Measurements from ENCODE around the gene ADTRP. TPM values are rescaled to one million over a fixed set of nuclear protein-coding genes. Genes with fewer than 3 reads are reported as not detected.

The ADTRP gene
- total RNA-seq, 1 experiment from 2014 or later, result 0.50 TPM

DNA sequence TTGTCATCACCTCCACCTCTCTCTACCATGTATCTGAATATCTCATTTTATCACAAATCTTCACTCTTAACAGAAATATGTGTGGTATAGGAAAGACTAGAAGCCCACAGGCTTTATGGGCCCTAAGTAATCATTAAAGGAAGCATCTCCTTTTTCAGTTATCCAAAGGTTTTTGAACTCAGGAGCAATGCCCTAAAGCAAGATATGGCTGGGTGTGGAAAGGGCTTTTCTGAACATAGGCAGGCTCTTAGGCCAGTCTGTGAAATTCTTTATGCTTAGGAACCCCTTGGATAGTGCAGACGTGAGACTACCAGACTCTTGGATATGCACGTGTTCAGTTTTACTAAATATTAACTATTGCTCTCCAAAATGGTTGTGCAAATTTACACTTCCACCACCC, 99.5 kb downstream of the ADTRP start:
- ChIA-PET CTCF (no interaction called here), POLR2A (no interaction called here)
- TF ChIP-seq CREM (CRISPR knock-in tag; IDR thresholded peaks at IDR 0.05), result no peak
- no peak for TF ChIP-seq JAZF1 (CRISPR knock-in tag; IDR thresholded peaks at IDR 0.05)
- TF ChIP-seq RELA (CRISPR knock-in tag; IDR thresholded peaks at IDR 0.05; ENCODE audit: borderline replicate concordance), result no peak
- DNase-seq (ENCODE audit: low spot score) (no peak), ATAC-seq (no peak)
- Mint-ChIP-seq H3K4me3 (no peak overlapping the region), H3K9me3 (peaks cover 50% of the 10 kb centered on the region), H3K4me1 (no peaks in the 10 kb centered on the region), H3K27ac (no peak overlapping the region), H3K36me3 (peaks cover 26% of the 10 kb centered on the region), H3K27me3 (ENCODE audit: low read depth) (no peaks in the 10 kb centered on the region)

DNA sequence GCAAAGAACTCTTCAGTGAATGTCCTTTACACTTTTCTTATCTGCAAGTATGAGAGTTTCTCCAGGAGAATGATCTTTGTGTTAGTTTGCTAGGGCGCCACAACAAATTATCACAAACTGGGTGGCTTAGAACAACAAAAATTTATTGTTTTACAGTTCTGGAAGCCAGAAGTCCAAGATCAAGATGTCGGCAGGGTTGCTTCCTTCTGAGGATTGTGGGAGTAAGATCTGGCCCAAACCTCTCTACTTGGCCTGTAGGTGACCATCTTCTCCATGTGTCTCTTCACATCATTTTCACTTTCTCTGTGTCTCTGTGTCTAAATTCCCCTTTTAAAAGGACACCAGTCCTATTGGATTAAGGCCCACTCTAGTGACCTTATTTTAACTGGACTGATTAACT, 103.0 kb downstream of the ADTRP start:
- CTCF ChIA-PET, result no interaction called here
- no peak for ATAC-seq

DNA sequence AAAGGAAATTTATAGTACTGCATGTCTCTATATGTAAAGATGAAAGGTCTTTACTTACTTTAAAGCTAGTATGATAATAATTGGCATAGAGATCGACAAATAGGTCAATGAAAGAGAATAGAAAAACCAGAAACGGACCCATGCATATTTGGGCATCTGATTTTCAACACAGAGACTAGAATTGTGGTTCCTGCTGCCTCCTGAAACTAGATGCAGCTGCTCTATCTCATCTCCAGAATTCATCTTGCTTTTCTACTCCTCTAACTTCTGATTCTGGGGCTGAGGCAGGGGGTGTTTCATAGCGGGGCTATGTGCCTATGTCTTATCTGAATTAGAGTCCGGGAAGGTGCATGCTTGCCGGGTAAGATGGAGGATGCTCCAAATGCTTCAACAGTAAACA, 105.9 kb downstream of the ADTRP start:
- Mint-ChIP-seq H3K27ac (no peak overlapping the region), H3K27me3 (ENCODE audit: low read depth) (0 out of 2 replicates have a peak, but pooled peaks cover 3% of the 10 kb centered on the region), H3K36me3 (peaks cover 23% of the 10 kb centered on the region), H3K4me3 (no peak overlapping the region), H3K4me1 (peaks cover 3% of the 10 kb centered on the region), H3K9me3 (peaks cover 34% of the 10 kb centered on the region)
- no peak for ATAC-seq
- ChIA-PET CTCF (no interaction called here), POLR2A (no interaction called here)
- no peak for DNase-seq (ENCODE audit: low spot score)
- TF ChIP-seq ESRRA (CRISPR knock-in tag; IDR thresholded peaks at IDR 0.05; ENCODE audit: borderline replicate concordance), result no peak
- TF ChIP-seq, protein P1, sequence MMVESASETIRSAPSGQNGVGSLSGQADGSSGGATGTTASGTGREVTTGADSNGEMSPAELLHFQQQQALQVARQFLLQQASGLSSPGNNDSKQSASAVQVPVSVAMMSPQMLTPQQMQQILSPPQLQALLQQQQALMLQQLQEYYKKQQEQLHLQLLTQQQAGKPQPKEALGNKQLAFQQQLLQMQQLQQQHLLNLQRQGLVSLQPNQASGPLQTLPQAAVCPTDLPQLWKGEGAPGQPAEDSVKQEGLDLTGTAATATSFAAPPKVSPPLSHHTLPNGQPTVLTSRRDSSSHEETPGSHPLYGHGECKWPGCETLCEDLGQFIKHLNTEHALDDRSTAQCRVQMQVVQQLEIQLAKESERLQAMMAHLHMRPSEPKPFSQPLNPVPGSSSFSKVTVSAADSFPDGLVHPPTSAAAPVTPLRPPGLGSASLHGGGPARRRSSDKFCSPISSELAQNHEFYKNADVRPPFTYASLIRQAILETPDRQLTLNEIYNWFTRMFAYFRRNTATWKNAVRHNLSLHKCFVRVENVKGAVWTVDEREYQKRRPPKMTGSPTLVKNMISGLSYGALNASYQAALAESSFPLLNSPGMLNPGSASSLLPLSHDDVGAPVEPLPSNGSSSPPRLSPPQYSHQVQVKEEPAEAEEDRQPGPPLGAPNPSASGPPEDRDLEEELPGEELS (CRISPR knock-in tag; IDR thresholded peaks at IDR 0.05), result no peak
- TF ChIP-seq ZNF121 (CRISPR knock-in tag; IDR thresholded peaks at IDR 0.05), result no peak
- TF ChIP-seq NR2C2 (CRISPR knock-in tag; IDR thresholded peaks at IDR 0.05), result no peak
- TF ChIP-seq, protein P2, sequence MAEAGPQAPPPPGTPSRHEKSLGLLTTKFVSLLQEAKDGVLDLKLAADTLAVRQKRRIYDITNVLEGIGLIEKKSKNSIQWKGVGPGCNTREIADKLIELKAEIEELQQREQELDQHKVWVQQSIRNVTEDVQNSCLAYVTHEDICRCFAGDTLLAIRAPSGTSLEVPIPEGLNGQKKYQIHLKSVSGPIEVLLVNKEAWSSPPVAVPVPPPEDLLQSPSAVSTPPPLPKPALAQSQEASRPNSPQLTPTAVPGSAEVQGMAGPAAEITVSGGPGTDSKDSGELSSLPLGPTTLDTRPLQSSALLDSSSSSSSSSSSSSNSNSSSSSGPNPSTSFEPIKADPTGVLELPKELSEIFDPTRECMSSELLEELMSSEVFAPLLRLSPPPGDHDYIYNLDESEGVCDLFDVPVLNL (CRISPR knock-in tag; IDR thresholded peaks at IDR 0.05; ENCODE audit: borderline replicate concordance, low read depth), result no peak
- TF ChIP-seq JAZF1 (CRISPR knock-in tag; IDR thresholded peaks at IDR 0.05), result no peak
- no peak for TF ChIP-seq ZNF232 (CRISPR knock-in tag; IDR thresholded peaks at IDR 0.05)
- TF ChIP-seq, protein P3, sequence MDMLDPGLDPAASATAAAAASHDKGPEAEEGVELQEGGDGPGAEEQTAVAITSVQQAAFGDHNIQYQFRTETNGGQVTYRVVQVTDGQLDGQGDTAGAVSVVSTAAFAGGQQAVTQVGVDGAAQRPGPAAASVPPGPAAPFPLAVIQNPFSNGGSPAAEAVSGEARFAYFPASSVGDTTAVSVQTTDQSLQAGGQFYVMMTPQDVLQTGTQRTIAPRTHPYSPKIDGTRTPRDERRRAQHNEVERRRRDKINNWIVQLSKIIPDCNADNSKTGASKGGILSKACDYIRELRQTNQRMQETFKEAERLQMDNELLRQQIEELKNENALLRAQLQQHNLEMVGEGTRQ (CRISPR knock-in tag; IDR thresholded peaks at IDR 0.05), result no peak
- TF ChIP-seq, protein P4, sequence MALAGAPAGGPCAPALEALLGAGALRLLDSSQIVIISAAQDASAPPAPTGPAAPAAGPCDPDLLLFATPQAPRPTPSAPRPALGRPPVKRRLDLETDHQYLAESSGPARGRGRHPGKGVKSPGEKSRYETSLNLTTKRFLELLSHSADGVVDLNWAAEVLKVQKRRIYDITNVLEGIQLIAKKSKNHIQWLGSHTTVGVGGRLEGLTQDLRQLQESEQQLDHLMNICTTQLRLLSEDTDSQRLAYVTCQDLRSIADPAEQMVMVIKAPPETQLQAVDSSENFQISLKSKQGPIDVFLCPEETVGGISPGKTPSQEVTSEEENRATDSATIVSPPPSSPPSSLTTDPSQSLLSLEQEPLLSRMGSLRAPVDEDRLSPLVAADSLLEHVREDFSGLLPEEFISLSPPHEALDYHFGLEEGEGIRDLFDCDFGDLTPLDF (CRISPR knock-in tag; IDR thresholded peaks at IDR 0.05), result no peak
- no peak for TF ChIP-seq TEAD1 (CRISPR knock-in tag; IDR thresholded peaks at IDR 0.05)
- TF ChIP-seq GTF2I (CRISPR knock-in tag; conservative IDR thresholded peaks at IDR 0.05), result no peak
- TF ChIP-seq NR1H2 (CRISPR knock-in tag; IDR thresholded peaks at IDR 0.05), result no peak
- TF ChIP-seq, protein P5, sequence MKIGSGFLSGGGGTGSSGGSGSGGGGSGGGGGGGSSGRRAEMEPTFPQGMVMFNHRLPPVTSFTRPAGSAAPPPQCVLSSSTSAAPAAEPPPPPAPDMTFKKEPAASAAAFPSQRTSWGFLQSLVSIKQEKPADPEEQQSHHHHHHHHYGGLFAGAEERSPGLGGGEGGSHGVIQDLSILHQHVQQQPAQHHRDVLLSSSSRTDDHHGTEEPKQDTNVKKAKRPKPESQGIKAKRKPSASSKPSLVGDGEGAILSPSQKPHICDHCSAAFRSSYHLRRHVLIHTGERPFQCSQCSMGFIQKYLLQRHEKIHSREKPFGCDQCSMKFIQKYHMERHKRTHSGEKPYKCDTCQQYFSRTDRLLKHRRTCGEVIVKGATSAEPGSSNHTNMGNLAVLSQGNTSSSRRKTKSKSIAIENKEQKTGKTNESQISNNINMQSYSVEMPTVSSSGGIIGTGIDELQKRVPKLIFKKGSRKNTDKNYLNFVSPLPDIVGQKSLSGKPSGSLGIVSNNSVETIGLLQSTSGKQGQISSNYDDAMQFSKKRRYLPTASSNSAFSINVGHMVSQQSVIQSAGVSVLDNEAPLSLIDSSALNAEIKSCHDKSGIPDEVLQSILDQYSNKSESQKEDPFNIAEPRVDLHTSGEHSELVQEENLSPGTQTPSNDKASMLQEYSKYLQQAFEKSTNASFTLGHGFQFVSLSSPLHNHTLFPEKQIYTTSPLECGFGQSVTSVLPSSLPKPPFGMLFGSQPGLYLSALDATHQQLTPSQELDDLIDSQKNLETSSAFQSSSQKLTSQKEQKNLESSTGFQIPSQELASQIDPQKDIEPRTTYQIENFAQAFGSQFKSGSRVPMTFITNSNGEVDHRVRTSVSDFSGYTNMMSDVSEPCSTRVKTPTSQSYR (CRISPR knock-in tag; IDR thresholded peaks at IDR 0.05), result no peak

More for the DNA sequence above, 103.0 kb downstream of the ADTRP start:
- no peak overlapping the region for H3K4me3 Mint-ChIP-seq
- TF ChIP-seq TP53 (CRISPR knock-in tag; IDR thresholded peaks at IDR 0.05) (no peak), JAZF1 (CRISPR knock-in tag; IDR thresholded peaks at IDR 0.05) (no peak), ZNF219 (CRISPR knock-in tag; IDR thresholded peaks at IDR 0.05; ENCODE audit: borderline replicate concordance) (no peak), NR3C1 (CRISPR knock-in tag; conservative IDR thresholded peaks at IDR 0.05; ENCODE audit: low read depth) (no peak), ETV6 (CRISPR knock-in tag; IDR thresholded peaks at IDR 0.05) (no peak), ESRRA (CRISPR knock-in tag; IDR thresholded peaks at IDR 0.05; ENCODE audit: borderline replicate concordance) (no peak), NR1H2 (CRISPR knock-in tag; IDR thresholded peaks at IDR 0.05) (no peak), HMGA2 (CRISPR knock-in tag; IDR thresholded peaks at IDR 0.05) (no peak), ZNF416 (CRISPR knock-in tag; IDR thresholded peaks at IDR 0.05) (no peak), ZNF423 (CRISPR knock-in tag; IDR thresholded peaks at IDR 0.05) (no peak), FOXK1 (CRISPR knock-in tag; IDR thresholded peaks at IDR 0.05) (no peak), GABPB1 (CRISPR knock-in tag; IDR thresholded peaks at IDR 0.05) (no peak), RORB (CRISPR knock-in tag; IDR thresholded peaks at IDR 0.05) (no peak)
- TF ChIP-seq, protein P6, sequence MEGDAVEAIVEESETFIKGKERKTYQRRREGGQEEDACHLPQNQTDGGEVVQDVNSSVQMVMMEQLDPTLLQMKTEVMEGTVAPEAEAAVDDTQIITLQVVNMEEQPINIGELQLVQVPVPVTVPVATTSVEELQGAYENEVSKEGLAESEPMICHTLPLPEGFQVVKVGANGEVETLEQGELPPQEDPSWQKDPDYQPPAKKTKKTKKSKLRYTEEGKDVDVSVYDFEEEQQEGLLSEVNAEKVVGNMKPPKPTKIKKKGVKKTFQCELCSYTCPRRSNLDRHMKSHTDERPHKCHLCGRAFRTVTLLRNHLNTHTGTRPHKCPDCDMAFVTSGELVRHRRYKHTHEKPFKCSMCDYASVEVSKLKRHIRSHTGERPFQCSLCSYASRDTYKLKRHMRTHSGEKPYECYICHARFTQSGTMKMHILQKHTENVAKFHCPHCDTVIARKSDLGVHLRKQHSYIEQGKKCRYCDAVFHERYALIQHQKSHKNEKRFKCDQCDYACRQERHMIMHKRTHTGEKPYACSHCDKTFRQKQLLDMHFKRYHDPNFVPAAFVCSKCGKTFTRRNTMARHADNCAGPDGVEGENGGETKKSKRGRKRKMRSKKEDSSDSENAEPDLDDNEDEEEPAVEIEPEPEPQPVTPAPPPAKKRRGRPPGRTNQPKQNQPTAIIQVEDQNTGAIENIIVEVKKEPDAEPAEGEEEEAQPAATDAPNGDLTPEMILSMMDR (IDR thresholded peaks at IDR 0.05), result no peak
- H3K9me3 Mint-ChIP-seq, result peaks cover 27% of the 10 kb centered on the region
- H3K27ac Mint-ChIP-seq, result no peak overlapping the region
- no peaks in the 10 kb centered on the region for H3K27me3 Mint-ChIP-seq (ENCODE audit: low read depth)
- no peak for DNase-seq (ENCODE audit: low spot score)
- H3K4me1 Mint-ChIP-seq, result peaks cover 3% of the 10 kb centered on the region
- H3K36me3 Mint-ChIP-seq, result peaks cover 16% of the 10 kb centered on the region
- POLR2A ChIA-PET, result no interaction called here
